ENCODE results near the gene CCDC88C. TPM values are rescaled to one million over a fixed set of nuclear protein-coding genes. Genes with fewer than 3 reads are reported as not detected.

The CCDC88C gene
- total RNA-seq, 1 donor from 2014 or later = 9.2 TPM

DNA sequence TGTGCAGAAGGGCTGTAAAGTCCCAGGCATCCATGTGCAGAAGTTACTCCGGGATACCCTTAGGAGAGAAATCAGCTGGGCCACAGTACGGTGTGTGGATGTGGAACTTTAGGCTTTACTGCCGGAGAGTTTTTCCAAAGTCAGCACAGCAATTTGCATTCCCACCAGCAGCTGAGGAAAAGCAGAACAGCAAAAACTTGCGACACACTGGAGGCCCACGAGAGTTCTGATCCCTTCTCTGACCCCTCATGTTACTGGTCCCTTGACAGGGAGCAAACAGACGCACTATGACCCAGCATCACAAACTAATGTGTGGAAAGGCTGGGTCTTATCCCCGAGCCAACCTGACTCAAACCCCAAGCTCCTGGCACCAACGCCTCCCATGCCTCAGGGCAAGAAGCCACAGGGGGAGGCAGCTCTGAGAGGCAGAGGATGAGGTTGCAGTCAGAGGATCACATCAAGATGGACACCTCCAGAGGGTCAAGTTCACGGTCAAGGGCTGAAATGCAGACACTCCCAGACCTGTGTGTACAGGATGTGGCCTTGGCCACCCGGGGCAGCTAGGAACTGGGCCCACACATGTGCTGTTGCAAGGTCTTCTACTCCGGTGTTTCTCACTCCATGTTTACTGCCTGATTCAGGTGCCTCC, 38.6 kb downstream of the CCDC88C start:
- intact Hi-C loops (cut with DNase I) = no loop called here
- H3K27me3 ChIP-seq = no peaks in the 10 kb centered on the region
- H3K36me3 ChIP-seq = no peaks in the 10 kb centered on the region
- H3K27ac ChIP-seq = no peak overlapping the region
- H3K9me3 ChIP-seq = no peaks in the 10 kb centered on the region
- no peak overlapping the region for H3K4me3 ChIP-seq
- no peaks in the 10 kb centered on the region for H3K4me1 ChIP-seq
- TF ChIP-seq, protein P1, sequence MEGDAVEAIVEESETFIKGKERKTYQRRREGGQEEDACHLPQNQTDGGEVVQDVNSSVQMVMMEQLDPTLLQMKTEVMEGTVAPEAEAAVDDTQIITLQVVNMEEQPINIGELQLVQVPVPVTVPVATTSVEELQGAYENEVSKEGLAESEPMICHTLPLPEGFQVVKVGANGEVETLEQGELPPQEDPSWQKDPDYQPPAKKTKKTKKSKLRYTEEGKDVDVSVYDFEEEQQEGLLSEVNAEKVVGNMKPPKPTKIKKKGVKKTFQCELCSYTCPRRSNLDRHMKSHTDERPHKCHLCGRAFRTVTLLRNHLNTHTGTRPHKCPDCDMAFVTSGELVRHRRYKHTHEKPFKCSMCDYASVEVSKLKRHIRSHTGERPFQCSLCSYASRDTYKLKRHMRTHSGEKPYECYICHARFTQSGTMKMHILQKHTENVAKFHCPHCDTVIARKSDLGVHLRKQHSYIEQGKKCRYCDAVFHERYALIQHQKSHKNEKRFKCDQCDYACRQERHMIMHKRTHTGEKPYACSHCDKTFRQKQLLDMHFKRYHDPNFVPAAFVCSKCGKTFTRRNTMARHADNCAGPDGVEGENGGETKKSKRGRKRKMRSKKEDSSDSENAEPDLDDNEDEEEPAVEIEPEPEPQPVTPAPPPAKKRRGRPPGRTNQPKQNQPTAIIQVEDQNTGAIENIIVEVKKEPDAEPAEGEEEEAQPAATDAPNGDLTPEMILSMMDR (IDR thresholded peaks at IDR 0.05) = no peak
- DNase-seq (ENCODE audit: low spot score in 2 of 2) = no peak

GRCh38 chr14:91377700-91378652, 39.6 kb downstream of the CCDC88C start:
- no peaks in the 10 kb centered on the region for H3K4me1 ChIP-seq
- no peak for DNase-seq (ENCODE audit: low spot score in 2 of 2)
- TF ChIP-seq, protein P1 (IDR thresholded peaks at IDR 0.05) = no peak
- intact Hi-C loops (cut with DNase I) = no loop called here
- H3K27ac ChIP-seq = no peak overlapping the region
- H3K36me3 ChIP-seq = no peaks in the 10 kb centered on the region
- no peak overlapping the region for H3K4me3 ChIP-seq
- H3K27me3 ChIP-seq = no peaks in the 10 kb centered on the region
- no peaks in the 10 kb centered on the region for H3K9me3 ChIP-seq

GRCh38 chr14:91376547-91377477, 40.8 kb downstream of the CCDC88C start:
- H3K27me3 ChIP-seq = no peaks in the 10 kb centered on the region
- intact Hi-C loops (cut with DNase I) = no loop called here
- no peaks in the 10 kb centered on the region for H3K36me3 ChIP-seq
- DNase-seq (ENCODE audit: low spot score in 2 of 2) = no peak
- H3K27ac ChIP-seq = no peak overlapping the region
- TF ChIP-seq, protein P1 (IDR thresholded peaks at IDR 0.05) = no peak
- H3K9me3 ChIP-seq = no peaks in the 10 kb centered on the region
- H3K4me1 ChIP-seq = no peaks in the 10 kb centered on the region
- no peak overlapping the region for H3K4me3 ChIP-seq

DNA sequence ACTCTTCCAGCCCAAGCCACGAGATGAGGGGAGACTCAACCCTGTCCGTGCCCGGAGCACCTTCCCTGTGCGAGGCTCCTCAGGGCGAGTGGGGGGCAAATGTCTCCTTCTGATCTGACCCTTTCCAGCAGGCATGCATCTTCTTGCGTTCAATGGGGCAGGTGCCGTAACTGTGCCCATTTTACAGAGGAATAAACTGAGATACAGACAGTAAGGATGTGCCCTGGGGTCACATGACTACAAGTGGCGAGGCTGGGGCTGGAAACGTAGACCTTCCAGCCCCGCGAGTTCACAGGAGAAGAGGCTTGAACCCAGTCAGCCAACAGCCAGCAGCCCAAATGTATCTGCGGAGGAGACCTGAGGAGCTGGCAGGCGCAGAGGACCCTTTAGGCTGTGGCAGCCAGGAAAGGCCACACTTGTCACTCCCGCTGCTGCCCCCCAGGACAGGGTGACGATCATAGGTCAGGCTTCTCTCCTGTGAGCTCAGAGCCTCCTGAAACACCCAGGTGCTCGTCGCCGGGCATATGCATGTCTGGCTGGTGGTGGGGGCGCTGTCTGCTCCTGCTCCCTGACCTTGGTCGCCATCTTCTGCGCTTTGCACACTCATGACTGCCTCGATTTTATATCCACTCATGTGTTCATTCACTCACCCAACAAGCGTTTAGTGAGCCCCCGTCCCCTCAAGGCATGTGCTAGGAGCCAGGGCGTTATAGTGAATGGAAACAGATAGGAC, 41.7 kb downstream of the CCDC88C start:
- Histone ChIP-seq H3K9me3 (no peaks in the 10 kb centered on the region), H3K4me3 (no peak overlapping the region), H3K4me1 (no peaks in the 10 kb centered on the region), H3K36me3 (no peaks in the 10 kb centered on the region), H3K27me3 (no peaks in the 10 kb centered on the region), H3K27ac (no peak overlapping the region)
- intact Hi-C loops (cut with DNase I) = no loop called here
- TF ChIP-seq, protein P1 (IDR thresholded peaks at IDR 0.05) = no peak
- DNase-seq (ENCODE audit: low spot score in 2 of 2) = no peak

Data from ascending aorta (tissue), 2 donors.